Erythroblast (primary cell): ENCODE results near the gene GCC2.
"Not testable (repeated sequence)": the region's sequence is repeated elsewhere in the genome, so short reads cannot be mapped to it uniquely, and the experiment has no call there.

ENCODE experiments used
- DNase-seq, 2 experiments: peaks; one replicate each; lab custom pipeline; 2025; lab: John Stamatoyannopoulos, UW
- GATA1 ChIP-seq: IDR thresholded peaks from 2 replicates; pipeline ENCODE4 v1.6.1; 2011; ENCODE audit warnings: low read depth, mild to moderate bottlenecking, control low read depth, low read length, moderate library complexity
- POLR2A ChIP-seq: IDR thresholded peaks from 2 replicates; pipeline ENCODE4 v1.6.1; 2011; ENCODE audit warnings: mild to moderate bottlenecking, low read length

GCC2 gene

DNA sequence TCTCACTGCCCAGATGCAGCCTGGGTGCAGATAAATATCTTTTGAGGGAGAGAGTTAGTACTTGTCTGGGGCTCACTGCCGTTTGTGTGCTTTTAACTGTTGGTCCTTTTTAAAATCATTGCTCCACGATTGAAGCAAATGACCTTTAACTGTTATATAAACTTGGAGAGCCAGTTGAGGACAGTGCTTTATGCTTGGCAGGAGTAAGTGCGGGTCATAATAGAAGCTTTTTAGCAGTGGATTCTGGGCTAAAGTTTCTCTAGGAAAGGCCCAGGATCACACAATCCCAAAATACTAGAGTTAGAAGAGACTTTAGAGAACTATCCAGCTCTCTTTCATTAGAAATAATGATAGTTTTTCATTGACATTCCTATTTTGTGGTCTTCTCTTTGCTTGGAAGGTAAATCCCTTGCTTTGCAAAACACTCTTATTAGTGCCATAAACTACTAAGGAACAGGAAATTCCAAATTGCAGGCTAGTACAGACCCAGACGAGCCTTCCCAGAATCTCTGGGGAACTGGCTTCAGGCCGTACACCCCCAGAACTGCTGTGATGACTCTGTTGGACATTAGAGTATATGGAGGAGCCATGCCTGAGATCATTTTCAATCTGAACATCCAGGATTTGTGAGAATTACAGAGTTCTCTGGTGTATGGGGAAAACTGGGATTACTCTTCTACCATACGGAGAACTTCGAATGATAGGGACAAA, 104.4 kb downstream of the GCC2 start:
- no peak for DNase-seq
- TF ChIP-seq POLR2A, result no peak
- no peak for TF ChIP-seq GATA1

DNA sequence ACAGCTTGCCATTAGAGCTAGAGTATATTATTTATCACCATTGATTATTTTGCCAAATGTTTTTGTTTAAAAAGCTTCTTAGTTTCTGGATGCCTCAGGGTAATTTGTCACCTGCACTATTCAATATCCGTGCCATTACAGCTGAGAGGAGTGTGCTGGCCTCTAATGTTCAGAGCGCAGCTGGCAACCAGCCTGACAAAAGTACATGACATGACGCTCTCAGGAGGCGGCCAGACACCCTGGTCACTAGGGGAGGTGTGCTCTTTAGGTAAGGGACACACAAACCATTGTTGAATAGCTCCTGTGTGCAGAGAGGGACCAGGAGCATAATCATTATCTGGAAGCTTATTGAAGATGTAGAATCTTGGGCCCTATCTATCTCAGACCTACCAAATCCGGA, 105.5 kb downstream of the GCC2 start:
- TF ChIP-seq POLR2A (no peak), GATA1 (no peak)
- no peak for DNase-seq

- TF ChIP-seq POLR2A (no peak), GATA1 (no peak)
- no peak for DNase-seq
Observed at GRCh38 chr2:108555572-108555971, 106.6 kb downstream of the GCC2 start.

GRCh38 chr2:108556581-108556980, 107.6 kb downstream of the GCC2 start:
- DNase-seq, result not testable (repeated sequence)
